Measurements from ENCODE around the gene NT5DC1.

GRCh38 chr6:116253505-116254296 is 153.0 kb downstream of the NT5DC1 start, which contains the start of gene TSPYL4:
- TF ChIP-seq ZNF384 (IDR thresholded peaks at IDR 0.05; ENCODE audit: borderline replicate concordance, low read depth, low read length) (no peak), TARDBP (IDR thresholded peaks at IDR 0.05; ENCODE audit: borderline replicate concordance) (no peak), CHD2 (IDR thresholded peaks at IDR 0.05; ENCODE audit: borderline replicate concordance, low read depth, low read length) (peak; percentile 98), TAF1 (IDR thresholded peaks at IDR 0.05; ENCODE audit: borderline replicate concordance, low read depth, low read length) (peak; percentile 69; the same call in 1 of the 2 replicates)

Measured in GM12878 (cell line).